IPS DF 4.7 (cell line): Measurements from ENCODE around the gene CRYM.
"Not testable (repeated sequence)": the region's sequence is repeated elsewhere in the genome, so short reads cannot be mapped to it uniquely, and the experiment has no call there.

ENCODE experiments used
- DNase-seq: peaks from one replicate; pipeline ENCODE4 v3.0.0-alpha.2; 2013; ENCODE audit warnings: low spot score; ENCODE audit errors: extremely low read depth

Gene CRYM

GRCh38 chr16:21279501-21279900, 1.4 kb upstream of the CRYM start:
- no peak for DNase-seq

DNA sequence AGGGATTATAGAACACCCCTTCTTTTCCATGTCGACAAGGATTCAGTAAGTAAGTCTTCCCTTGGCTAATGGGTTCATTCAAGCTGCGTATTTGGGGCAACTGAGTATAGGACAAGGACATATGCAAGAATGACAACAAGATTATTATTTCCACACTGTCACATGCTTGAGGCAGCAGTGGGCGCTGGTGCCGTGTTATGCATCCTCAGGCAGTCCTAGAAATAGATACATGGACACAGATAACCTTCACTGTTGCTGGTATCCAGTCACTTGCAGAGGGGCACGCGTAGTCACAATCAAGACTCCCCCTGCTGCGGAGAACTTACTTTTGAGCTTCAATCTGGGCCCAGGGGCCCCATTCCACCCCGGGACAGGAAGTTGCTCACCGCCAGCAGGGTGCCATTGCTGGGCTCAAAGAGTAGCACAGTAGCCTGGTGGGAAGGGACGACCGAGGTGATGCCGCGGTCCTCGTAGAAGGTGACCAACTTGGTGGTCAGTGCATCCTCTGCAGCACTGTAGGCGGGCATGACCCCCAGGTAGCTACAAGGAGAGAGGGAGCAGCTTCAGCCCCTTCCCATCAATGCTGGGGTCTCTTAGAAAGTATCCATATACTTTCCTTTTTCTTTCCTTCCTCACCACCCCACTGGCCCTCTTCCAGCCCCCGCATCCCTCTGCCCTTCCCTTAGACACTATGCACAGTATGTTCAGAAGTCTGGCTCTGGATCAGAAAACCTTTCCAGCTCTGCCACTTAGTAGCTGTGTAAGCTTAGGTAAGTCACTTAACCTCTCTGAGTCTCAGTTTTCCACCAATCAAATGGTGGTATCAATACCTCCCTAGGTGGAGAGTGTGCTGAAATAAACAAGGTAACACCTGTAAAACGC, 804 bp downstream of the CRYM start:
- DNase-seq: no peak

- DNase-seq: no peak
Measured at GRCh38 chr16:21276090-21276489, 2.0 kb downstream of the CRYM start.

DNA sequence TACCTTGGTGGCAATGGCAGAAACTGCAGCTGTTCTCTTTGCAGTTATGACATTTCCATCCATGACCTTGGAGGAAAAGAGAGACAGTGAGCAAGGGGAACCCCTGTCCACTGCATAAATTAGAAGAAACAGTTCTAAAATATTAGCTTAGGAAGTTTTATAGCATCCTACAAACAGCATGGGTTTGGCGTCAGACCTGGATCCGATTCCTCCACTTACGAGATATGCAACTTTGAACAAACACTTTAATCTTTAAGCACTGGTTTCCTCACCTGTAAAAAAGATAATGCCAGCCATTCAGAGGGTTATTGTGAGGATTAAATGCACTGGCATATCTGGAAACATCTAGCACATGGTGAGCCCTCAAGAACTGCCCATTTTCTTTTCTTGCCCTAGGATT, 2.6 kb downstream of the CRYM start:
- DNase-seq: no peak

DNA sequence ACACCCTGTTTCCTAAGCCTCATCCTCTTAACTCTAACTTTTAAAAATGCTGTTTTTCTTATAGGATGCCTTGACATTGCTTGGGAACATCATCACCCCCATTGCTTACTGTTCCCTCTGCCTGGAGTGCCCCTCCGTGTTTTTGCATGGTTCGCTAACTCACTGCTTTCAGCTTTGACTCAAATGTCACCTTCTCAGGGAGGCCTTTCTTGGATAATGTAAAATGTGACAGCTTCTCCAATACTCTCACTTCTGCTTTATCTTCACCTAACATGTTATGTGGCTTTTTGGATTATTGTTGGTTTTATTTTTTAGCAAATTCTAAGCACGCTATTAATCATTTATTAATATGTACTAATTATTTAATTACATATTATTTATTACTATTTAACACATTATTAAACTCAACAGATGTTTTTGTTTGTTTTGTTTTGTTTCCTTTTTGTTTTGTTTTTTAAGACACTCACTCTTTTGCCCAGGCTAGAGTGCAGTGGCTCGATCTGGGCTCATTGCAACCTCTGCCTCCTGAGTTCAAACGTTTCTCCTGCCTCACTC, 3.8 kb downstream of the CRYM start:
- no peak for DNase-seq

DNA sequence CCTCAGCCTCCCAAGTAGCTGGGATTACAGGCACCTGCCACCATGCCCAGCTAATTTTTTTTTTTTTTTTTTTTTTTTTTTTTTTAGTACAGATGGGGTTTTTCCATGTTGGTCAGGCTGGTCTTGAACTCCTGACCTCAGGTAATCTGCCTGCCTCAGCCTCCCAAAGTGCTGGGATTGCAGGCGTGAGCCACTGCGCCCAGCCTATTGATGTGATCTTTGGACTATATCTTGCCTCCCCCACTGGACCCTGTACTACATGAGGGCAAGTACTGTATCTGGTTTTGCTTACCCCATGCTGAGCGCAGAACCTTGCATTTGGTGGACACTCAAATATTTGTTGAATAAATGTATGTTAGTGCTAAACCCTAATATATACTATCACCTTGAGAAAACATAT, 5.3 kb downstream of the CRYM start:
- DNase-seq: not testable (repeated sequence)

GRCh38 chr16:21272253-21272652, 5.8 kb downstream of the CRYM start:
- no peak for DNase-seq

- DNase-seq: no peak
Measured at GRCh38 chr16:21268236-21268635, 9.9 kb downstream of the CRYM start.

DNA sequence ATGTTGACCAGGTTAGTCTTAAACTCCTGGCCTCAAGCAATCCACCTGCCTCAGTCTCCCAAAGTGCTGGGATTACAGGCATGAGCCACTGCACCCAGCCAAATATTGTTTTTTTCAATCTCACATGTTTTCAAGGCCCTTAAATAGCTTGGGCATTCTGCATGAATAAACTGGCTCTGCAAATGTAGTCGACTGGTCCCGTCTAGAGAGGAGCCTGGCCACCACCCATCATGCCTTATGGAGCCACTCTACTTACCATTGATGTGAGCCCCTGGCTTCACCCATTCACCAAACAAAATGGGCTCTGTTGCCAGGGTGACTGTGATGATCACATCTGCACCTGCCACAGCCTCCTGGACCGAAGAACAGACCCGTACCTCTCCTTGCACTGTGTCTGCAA, 10.8 kb downstream of the CRYM start:
- no peak for DNase-seq

DNA sequence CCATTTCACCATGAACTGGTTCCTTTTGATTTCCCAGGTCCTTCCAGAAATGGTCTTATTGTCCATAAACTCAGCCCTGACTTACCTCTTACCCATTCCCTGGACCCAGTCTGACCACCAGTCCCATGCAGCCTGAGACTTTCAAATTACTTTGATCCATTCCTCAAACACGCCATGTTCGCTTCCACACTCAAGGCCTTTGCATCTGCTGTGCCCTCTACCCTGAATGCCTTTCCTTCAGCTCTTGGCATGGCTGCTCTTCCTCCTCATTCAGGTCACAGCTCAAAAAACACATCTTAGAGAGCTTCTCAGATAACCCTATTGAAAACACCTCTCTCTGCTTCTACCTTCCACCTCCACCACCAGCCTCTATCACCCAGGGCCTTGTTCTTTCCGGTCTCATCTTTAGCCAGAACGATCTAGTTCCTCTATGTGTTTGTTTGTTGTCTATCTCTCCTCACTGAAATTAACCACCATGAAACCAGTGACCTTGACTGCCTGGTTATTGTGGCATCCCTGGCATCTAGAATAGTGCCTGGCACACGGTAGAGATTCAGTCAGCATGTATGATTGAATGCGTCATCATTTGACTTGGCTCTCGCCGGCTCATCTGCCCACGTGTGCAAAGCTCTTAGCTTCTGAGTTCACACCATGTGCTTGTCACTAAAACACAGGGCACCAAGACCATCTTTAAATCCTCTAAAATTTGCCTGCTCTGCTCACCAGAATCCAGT, 12.8 kb downstream of the CRYM start:
- no peak for DNase-seq

DNA sequence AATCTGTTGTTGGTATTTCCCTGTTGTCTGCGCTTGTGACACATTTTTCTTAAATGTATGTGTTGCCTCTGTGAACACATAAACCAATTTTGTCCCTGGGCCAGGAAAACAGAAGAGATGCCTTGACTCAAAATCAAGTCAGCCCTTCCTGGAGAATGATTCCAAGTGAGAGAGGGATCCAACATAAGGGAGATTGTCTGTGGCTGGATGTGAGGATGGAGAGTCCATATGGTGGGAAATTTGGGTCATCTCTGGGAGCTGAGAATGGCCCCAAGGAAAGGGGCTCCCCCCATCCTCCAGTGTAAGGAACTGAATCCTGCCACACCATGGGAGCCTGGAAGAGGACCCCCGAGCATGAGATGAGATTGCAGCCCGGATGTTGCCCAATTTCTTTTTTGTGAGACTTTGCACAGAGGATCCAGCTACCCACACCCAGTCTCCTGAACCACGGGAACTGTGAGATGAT, 13.5 kb downstream of the CRYM start:
- DNase-seq: no peak

DNA sequence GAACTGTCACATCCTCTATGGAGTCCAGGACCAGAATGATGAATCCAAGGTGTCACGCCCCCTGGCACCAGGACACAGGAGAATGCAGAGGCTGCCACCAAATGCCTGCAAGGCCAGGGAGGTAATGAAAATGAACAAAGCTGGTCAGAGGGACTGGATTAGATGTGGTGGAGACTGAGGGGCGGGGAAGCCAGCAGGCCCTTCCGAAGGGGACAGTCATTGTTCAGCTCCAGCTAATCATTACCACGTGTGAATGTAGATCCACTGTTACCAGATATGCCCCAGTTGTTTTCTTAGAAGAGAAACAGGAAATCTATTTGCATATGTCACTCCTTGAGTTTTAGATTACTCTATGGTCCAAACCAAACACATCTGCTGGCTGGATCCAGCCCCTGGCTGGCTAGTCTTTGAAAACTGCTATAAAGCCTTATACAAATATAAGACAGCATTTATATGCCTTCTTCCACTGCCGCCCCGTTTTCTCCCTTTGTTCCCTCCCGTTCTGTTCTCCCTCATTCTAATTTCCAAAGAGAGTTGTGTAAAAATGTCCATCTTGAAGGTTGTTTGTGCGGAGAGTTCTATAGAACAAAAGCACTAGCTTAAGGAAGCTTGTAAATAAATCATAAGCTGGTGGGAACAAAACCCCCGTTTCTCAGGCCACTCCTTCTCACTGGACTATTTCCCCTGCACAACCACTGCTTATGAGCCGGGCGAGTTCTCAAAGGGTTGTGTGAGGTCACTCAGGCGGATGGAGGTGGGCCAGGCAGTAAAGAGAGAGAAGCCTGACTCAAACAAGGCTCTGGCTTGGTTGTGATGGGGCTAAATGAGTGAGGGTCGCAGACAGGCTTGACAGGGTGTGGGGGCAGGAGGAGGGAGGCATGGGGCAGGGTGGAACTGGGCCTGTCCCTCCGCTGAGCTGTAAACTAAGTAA, 14.2 kb downstream of the CRYM start:
- no peak for DNase-seq

DNA sequence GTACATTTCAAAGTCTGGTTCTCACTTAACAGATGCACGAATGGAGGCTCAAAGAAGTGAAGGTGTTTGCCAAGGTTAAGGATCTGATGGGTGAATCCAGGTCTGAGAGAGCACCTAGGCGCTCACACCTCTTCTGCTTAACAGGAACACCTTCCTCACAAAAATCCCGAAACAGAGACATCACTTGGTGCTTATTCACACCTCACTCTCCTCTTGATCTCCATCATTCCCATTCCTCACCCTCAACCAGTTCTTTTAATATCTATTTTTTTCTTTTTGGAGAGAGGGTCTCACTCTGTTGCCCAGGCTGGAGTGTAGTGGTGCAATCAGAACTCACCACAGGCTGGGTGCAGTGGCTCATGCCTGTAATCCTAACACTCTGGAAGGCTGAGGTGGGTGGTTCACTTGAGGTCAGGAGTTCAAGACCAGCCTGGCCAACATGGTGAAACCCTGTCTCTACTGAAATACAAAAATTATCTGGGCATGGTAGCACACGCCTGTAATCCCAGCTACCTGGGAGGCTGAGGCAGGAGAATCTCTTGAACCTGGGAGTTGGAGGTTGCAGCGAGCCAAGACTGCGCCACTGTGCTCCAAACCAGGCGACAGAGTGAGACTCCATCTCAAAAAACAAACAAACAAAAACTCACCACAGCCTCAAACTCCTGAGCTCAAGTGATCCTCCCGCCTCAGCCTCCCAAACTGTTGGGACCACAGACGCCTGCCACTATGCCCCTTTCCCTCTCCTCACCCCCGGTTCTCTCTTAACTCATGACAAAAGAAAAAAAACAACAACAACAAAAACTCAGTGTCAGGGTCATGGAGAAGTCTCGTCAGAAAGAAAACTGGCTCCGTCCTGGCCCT, 15.1 kb downstream of the CRYM start:
- no peak for DNase-seq

- DNase-seq: no peak
Measured at GRCh38 chr16:21260870-21261791, 17.0 kb downstream of the CRYM start.

DNA sequence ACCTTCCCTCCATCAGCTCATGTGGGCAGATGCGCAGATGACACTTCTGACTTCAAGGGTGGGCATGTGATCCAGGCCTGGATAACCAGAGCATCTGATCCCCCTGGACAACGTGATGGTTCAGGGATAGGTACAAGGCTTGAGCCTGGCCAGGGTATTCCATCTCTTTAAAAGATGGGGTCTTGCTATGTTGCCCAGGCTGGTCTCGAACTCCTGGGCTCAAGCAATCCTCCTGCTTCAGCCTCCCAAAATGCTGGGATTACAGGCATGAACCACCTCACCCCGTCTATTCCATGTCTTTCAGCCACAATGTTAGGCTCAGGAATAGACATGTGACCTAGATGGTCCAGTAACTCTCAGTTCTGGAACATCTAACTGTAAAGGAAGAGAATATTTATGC, 20.8 kb downstream of the CRYM start:
- no peak for DNase-seq

DNA sequence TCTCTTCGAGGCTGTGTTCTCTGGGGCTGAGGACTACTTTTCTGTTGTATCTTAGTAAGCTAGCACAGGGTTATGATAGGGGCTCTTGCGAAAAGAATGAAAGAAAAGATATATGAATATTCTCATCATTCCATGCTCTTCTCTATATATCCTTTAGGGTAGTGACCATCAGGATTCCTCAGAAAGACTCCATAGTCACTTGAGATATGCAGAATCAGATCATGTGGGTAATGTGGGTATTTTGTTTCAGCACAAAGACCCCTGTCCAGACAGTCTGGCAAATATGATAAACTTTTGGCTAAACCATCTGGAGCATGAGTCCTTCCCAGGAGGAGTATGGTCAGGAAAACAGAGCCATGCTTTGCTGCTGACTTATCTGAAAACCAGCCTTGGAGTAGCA, 21.5 kb downstream of the CRYM start:
- no peak for DNase-seq

- no peak for DNase-seq
Measured at GRCh38 chr16:21253470-21253869, 24.6 kb downstream of the CRYM start.

DNA sequence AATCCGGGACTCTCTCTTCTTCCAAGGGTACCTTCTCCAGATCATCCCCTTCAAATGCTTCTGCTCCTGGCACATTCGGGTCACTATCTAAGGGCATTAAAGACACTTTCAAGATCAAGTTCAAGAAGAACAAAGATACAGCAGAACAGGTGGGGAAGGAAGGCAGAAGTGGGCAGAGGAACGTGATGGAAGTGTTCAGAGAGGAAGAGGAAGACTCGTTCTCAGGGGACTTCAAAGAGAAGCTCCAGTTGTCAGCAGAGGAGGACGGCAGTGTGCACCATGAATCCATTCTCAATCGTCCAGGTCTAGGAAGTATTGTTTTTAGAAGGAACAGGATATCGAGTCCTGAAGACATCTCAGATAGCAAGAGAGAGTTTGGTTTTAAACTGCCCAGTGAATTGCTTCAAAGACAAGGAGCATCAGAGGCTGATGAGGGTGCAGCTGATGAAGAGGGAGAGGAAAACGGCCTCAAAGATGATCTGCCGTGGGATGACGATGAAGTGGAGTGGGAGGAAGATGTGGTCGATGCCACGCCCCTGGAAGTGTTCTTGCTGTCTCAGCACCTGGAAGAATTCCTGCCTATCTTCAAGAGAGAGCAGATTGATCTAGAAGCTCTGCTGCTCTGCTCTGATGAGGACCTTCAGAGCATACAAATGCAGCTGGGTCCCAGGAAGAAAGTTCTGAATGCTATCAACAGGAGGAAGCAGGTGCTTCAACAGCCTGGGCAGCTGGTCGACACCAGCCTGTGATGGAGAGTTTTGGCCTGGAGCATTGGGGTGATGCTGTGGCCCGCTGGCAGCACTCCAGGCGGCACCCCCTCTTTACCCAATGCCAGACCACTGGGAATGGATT, 27.8 kb downstream of the CRYM start:
- DNase-seq: no peak
